ENCODE measurements around the gene MPRIP.

DNA sequence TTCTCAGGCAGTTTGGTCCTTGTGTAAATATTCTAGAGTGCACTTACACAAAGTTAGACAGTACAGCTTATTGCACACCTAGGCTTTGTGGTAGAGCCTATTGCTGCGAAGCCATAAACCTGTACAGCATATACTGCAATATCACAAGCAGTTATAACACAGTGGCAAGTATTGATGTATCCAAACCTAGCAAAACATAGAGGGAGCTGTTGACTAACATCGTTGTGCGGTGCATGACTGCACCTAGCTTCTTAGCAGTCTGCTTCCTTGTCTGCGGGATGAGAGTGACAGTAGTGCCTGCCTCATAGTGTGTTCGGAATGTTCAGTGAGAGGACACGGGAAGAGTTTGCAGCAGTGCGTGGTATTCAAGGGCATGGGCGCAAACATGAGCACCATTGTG, 78.9 kb downstream of the MPRIP start:
- TF ChIP-seq POLR2A (IDR thresholded peaks at IDR 0.05) = no peak
- TF ChIP-seq, protein P1, sequence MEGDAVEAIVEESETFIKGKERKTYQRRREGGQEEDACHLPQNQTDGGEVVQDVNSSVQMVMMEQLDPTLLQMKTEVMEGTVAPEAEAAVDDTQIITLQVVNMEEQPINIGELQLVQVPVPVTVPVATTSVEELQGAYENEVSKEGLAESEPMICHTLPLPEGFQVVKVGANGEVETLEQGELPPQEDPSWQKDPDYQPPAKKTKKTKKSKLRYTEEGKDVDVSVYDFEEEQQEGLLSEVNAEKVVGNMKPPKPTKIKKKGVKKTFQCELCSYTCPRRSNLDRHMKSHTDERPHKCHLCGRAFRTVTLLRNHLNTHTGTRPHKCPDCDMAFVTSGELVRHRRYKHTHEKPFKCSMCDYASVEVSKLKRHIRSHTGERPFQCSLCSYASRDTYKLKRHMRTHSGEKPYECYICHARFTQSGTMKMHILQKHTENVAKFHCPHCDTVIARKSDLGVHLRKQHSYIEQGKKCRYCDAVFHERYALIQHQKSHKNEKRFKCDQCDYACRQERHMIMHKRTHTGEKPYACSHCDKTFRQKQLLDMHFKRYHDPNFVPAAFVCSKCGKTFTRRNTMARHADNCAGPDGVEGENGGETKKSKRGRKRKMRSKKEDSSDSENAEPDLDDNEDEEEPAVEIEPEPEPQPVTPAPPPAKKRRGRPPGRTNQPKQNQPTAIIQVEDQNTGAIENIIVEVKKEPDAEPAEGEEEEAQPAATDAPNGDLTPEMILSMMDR (IDR thresholded peaks at IDR 0.05) = no peak
